GM21528 (cell line): ENCODE measurements around the gene HCAR3.
"Not testable (repeated sequence)": the region's sequence is repeated elsewhere in the genome, so short reads cannot be mapped to it uniquely, and the experiment has no call there.

Source experiments
- ATAC-seq: cut with Tn5 transposase; IDR thresholded peaks from one replicate; pipeline ENCODE4 v1.9.1; 2021; ENCODE audit warnings: mild to moderate bottlenecking, moderate library complexity; ENCODE audit not compliant: unreplicated experiment, low FRiP score

Gene HCAR3

DNA sequence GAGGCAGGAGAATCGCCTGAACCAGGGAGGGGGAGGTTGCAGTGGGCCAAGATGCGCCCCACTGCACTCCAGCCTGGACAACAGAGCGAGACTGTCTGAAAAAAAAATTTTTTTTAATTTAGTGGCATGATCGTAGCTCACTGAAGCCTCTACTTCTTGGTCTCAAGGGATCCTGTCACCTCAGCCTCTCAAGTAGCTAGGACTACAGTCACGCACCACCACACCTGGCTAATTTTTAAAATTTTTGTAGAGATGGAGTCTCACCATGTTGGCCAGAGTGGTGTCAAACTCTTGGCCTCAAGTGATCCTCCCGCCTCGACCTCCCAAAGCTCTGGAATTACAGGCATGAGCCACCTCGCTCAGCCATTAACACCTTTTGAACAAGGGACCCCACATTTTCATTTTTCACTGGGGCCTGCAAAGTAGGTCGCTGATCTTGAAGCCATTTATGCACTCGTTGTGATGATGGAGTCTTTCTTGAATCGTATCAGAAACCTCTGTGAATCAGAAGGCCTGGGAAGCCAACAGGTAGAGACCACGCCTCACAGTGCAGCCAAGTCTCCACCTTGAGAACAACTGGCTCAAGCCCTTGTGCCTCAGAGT, 8.1 kb upstream of the HCAR3 start:
- no peak for ATAC-seq

DNA sequence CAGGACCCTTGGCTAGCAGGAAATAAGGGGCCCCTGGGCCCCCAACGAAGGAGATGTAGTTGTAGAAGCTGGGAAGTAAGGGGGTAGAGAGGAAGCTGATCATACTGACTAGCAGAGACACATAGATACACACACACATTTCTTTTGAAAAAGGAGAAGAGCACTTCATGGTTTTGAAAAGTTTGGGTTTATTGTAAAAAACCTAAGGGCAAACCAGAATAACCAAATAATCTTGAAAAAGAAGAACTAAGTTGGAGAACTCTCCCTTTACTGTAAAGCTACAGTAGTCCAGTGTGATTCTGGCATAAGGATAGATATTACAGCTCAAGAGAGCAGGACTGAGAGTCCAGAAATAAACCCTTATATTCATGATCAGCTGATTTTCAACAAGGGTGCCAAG, 5.8 kb upstream of the HCAR3 start:
- no peak for ATAC-seq

DNA sequence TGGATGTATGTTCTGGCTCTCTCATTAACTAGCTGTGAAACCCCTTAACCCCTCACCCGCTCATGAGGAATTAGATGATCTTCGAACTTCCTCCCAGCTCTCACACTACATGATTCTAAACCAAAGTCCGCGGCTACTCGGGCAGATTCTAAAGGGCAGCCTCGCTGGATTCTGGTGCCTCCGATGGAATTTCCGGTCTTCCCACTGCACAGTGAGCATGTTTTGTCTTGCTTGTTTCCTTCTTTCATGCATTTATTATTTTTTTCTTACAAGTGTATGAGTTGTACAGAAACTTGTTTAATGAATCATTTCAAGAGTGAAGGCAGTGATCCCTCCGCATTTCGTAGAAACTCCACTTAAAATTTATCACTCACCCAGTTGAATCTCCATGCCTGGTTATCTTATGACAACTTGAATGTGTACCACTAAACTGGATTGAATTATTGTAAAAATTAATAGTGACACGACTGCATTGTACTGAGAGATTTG, 4.5 kb upstream of the HCAR3 start:
- ATAC-seq, result no peak

DNA sequence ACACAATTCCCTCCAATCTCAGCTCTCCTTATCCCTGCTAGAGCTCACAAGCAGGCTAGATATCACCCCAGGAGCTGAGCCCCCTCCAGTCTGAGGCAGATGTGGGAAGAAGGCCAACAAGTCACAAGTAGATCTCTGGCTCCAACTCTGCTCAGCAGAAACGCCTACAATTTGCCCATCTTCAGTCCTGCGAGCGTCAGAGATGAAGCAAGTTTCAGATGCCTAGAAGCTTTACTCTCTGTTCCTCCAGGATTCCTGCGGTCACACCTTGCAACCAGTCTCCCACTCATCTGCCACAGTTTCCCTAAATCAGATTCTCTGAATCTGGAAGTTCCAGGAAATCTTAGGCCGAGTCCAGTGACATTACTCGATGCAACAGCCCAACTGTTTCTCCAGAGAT, 1.4 kb downstream of the HCAR3 start:
- ATAC-seq, result not testable (repeated sequence)

DNA sequence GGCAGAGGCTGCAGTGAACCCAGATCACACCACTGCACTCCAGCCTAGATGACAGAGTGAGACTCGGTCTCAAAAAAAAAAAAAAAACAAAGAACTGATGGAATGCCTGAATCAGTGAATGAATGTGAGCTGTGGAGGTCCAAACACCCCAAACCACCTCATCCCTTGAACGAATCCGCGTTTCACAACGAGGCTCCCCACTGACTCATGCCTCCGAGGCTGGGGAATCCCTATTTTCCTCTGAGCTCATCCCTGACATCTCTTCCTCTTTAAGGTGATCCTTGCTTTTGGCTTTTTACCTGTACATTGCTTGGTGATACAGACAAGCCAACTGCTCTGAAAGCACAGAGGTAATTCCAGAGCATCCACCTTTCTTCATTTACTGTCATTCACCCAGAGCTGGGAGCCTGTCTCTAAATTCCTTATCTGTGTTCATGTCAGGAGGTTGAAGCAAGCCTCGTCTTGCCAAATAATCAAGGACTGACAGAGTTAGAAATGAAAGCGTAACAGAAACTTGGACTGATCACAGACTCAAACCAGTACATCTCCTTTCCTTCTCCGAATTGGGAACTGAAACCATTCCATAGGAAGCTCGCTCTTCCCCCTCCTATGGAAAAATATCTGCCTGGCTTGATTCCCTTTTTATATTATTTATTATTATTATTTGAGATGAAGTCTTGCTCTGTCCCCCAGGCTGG, 3.0 kb downstream of the HCAR3 start:
- not testable (repeated sequence) for ATAC-seq

DNA sequence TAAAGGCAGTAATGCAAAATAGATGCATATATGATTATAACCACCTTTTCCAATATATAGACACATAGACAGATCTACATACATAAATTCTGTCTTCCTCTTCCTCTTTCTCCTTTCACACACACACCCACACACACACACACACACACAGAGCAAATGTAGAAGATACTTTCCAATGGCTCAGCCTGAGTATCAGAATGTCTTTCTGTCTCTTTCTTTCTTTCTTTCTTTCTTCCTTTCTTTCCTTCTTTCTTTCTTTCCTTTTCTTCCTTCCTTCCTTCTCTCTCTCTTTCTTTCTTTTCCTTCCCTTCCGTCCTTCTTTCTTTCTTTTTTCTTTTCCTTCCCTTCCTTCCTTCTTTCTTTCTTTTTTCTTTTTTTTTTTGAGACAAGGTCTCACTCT, 5.3 kb downstream of the HCAR3 start:
- not testable (repeated sequence) for ATAC-seq

DNA sequence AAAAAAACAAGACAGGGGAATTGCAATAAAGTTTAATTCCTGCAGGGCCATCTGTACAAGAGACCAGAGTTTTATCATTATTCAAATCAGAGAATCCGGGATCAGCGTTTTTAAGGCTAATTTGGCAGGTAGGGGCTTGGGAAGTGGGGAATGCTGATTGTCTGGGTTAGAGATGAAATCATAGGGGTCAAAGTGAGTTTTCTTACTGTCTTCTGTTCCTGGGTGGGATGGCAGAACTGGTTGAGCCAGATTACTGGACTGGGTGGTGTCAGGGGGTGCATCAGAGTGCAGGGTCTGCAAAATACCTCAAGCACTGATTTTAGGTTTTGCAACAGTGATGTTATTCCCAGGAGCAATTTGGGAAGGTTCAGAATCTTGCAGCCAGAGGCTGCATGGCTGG, 6.3 kb downstream of the HCAR3 start:
- not testable (repeated sequence) for ATAC-seq

DNA sequence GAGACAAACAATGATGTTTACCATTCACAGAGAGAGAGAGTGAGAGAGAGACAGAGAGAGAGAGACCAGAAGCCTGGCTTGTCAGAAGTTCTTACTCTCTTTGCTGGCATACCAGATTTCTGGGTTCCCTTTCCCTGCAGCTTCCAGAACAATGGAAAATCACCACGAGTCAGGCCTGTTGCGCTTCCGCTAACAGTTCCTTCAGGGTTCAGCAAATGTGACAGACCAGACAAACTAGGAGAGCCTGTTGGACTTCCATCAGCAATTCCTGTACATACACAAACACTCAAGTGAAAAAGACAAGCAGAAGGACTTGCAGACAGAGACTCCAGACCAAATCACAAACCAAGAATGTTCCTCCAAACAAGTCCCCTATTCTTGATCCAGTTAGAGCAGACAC, 7.3 kb downstream of the HCAR3 start:
- not testable (repeated sequence) for ATAC-seq

DNA sequence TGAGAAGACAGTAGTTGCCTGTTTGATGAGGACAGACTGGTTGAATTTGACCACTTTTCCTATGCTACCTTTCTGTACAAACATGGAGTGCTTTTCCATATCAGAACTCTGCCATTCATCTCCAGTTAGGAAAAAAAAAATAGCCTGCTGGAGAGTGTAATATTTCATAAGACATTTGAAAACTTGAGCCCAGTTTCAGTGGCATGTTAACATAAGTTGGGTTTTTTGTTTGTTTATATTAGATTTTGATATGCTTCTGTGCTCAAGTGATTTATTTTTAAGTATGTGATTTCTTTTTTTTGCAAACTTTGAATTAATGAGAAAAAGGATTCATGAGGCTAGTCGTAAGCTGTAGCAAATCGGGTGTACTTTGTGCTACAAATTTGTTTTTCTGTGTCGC, 12.8 kb downstream of the HCAR3 start:
- not testable (repeated sequence) for ATAC-seq

DNA sequence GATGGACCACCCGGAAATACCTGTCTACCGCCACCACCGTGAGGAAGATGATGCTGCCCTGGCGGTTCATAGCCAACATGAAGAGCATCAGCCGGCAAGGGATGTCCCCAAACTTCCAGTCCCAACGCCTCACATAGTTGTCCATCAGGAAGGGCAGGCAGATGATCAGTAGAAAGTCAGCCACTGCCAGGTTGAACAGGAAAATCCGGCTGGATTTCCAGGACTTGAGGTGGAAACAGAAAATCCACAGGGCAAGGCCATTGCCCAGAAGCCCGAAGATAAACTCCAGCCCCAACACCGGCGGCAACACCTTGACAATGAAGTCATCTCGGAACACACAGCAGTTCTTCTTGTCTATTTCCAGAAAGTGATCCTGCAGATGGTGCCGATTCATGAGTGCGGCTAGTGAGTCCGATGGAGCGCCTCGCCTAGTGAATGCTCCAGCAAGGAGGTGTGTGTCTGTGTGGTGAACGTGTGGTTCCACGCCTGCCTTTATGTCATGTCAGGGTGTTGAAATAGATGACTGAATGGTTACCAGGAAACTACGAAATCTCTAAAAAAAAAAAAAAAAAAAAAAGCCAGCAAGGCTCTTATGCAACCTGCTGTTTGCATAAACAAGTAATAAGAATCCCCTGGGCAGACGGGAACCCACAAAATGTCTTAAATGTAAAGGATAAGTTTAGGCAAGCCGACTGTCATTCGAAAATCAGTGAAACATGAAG, 13.6 kb downstream of the HCAR3 start, which contains the start of gene HCAR2:
HCAR2 (minus strand) TSS at position 468 of the 722 bp plus-strand sequence; CDS start at position 394, 74 bp downstream.
- ATAC-seq, result not testable (repeated sequence)

DNA sequence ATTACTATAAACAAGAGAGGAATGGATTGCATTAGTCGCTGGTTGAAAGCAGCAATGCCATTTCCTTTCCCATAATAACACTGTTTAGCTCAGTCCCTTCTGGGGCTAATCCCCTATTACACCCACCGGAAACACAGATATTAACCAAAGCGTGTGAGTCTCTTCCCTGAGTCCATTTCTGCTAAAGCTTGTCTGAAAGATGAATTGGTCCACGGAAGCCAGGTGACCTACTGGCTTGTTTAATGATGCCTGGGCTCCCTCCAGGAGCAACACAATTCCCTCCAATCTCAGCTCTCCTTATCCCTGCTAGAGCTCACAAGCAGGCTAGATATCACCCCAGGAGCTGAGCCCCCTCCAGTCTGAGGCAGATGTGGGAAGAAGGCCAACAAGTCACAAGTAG, 15.1 kb downstream of the HCAR3 start:
- not testable (repeated sequence) for ATAC-seq

DNA sequence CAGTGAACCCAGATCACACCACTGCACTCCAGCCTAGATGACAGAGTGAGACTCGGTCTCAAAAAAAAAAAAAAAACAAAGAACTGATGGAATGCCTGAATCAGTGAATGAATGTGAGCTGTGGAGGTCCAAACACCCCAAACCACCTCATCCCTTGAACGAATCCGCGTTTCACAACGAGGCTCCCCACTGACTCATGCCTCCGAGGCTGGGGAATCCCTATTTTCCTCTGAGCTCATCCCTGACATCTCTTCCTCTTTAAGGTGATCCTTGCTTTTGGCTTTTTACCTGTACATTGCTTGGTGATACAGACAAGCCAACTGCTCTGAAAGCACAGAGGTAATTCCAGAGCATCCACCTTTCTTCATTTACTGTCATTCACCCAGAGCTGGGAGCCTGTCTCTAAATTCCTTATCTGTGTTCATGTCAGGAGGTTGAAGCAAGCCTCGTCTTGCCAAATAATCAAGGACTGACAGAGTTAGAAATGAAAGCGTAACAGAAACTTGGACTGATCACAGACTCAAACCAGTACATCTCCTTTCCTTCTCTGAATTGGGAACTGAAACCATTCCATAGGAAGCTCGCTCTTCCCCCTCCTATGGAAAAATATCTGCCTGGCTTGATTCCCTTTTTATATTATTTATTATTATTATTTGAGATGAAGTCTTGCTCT, 16.4 kb downstream of the HCAR3 start:
- not testable (repeated sequence) for ATAC-seq

DNA sequence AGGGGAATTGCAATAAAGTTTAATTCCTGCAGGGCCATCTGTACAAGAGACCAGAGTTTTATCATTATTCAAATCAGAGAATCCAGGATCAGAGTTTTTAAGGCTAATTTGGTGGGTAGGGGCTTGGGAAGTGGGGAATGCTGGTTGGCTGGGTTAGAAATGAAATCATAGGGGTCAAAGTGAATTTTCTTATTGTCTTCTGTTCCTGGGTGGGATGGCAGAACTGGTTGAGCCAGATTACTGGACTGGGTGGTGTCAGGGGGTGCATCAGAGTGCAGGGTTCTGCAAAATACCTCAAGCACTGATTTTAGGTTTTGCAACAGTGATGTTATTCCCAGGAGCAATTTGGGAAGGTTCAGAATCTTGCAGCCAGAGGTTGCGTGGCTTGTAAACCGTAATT, 19.7 kb downstream of the HCAR3 start:
- ATAC-seq, result not testable (repeated sequence)

DNA sequence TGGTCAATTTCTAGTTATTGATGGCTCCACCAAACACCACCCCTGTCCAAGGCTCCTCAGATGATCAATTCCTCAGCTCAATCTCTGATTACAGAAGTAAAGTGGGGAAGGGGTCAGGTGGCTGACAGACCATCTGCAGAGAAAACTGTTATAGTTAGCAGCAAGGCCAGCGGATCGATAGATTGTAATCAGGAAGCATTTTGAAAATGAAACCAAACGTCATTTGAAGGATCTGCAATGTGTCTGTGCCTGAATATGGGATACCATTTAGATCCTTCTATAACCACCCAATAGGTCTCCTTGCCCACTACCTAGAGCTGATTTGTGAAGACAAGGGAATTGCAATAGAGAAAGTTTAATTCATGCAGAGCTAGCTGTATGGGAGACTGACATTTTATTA, 25.0 kb downstream of the HCAR3 start:
- no peak for ATAC-seq

DNA sequence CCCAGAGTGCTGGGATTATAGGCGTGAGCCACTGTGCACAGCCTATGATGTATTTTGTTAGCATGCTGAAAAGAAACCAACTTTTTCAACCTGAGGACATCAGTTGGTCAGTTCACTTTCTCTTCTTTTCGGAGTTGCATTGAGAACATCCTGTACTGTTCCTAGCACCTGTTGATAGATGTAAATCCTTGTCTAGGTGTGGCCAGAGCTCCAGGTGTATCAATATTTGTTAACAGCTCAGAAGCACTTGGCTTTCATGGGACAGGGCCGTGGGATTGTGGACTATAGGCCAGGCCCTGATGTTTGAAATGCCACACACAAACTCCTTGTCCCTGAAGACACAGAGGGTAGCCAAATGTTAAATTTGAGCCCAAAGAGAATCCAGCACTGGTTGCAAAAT, 28.3 kb downstream of the HCAR3 start:
- ATAC-seq, result no peak

DNA sequence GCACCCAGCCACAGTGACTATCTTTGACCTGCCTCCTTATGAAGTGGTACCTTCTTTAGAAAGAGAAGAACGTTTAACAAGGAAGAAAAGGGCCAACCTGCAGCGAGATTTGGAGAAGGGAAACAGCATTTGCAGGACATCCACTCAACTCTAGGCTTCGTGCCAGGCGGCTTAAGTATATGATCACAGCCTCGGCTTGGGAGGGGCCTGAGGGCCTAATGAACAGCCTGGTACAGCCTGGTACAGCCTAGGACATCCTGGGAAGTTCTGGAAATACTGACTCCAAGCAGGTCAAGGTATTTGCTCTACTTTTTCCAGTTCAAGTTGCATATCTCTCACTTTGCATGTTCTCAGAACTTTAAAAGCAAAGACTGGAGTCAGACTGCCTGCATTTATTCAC, 29.5 kb downstream of the HCAR3 start:
- ATAC-seq, result no peak

DNA sequence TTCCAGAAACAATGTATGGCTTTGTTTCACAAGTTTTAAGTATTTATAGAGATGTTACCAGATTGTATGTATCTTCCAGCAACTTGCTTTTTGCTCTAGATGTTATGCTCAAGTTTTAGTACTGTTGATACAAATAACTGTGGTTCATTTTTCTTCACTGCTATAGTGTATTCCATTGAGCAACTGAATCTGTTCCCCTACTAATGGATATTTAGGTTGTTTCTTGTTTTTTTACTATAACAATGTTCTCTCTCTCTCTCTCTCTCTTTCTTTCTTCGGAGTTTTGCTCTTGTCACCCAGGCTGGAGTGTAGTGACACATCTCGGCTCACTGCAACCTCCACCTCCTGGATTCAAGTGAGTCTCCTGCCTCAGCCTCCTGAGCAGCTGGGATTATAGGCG, 30.1 kb downstream of the HCAR3 start:
- no peak for ATAC-seq

DNA sequence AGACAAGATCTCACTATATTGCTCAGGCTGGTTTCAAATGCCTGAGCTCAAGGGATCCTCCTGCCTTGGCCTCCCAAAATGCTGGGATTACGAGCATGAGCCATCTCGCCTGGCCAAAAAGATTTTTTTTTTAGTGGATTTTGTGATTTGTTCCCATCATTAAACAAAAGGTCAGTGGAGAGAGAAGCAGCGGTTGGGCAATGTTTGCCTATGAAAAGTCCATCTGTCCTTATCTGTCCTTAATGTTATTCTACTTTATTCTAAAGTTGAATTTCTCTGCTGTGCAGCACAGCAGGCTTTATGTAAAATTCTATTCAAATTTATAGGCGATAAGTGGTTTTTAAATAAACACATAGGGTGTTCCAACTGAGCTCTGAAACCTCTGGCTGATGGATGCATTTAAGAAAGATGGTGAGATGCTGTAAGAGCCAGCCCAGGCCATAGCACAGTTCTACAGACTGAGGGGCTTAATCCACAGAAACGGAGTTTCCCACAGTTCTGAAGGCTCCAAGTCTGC, 32.3 kb downstream of the HCAR3 start:
- ATAC-seq, result no peak

DNA sequence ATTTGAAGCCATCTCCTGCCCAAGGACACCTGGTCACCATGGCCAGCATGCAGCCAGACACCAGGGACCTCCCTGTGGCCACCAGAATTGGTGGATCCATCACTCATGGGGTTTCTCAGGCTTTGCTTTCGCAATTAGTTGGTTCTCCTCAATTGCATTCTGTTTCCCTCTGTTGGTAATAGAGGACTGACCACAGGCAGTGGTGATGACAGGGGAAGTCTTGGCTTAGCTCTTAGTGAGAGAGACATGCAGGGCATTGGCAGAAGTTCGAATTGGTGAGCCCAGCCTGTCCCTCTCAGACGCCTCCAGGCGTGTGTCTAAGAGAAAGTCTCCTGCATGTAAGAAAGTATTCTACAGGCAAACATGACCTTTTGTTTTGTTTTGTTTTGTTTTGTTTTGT, 34.8 kb downstream of the HCAR3 start:
- no peak for ATAC-seq

DNA sequence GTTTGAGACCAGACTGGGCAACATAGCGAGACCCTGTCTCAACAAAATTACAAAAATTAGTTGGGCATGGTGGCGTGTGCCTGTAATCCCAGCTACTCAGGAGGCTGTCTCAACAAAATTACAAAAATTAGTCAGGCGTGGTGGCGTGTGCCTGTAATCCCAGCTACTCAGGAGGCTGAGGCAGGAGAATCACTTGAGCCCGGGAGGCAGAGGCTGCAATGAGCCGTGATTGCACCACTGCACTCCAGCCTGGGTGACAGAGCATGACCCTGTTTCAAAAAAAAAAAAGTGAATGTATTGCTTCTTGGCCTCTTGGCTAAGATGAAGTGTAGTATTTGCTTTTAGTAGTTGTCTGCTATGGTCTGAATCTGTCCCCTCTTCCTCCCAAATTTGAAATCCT, 35.6 kb downstream of the HCAR3 start:
- not testable (repeated sequence) for ATAC-seq

DNA sequence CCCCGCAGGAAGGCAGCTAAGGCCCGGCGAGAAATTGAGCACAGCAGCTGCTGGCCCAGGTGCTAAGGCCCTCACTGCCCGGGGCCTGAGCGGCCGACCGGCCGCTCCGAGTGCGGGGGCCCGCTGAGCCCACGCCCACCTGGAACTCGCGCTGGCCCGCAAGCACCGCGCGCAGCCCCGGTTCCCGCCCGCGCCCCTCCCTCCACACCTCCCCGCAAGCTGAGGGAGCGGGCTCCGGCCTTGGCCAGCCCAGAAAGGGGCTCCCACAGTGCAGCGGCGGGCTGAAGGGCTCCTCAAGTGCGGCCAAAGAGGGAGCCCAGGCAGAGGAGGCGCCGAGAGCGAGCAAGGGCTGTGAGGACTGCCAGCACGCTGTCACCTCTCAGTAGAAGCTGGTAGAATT, 39.8 kb downstream of the HCAR3 start:
- ATAC-seq, result not testable (repeated sequence)
